ENCODE results near the gene MTRR. TPM values are rescaled to one million over a fixed set of nuclear protein-coding genes. Genes with fewer than 3 reads are reported as not detected.

The MTRR gene
- polyA plus RNA-seq, 1 experiment: 44.1 TPM

- Histone ChIP-seq H3K4me3 (ENCODE audit: low read depth, low read length) (no peak overlapping the region), H3K27me3 (ENCODE audit: control insufficient read depth, insufficient read depth, low read length) (peaks cover 22% of the 10 kb centered on the region), H3K27ac (ENCODE audit: low read depth, low read length) (no peak overlapping the region), H3K9me3 (ENCODE audit: control insufficient read depth, insufficient read depth, low read length) (peaks cover 5% of the 10 kb centered on the region; the same call in 1 of the 2 replicates)
- TF ChIP-seq CTCF (IDR thresholded peaks at IDR 0.05; ENCODE audit: low read depth, low read length): no peak
- POLR2A ChIA-PET: no interaction called here
- CTCF ChIA-PET: no interaction called here
- DNase-seq (ENCODE audit: low read depth, low spot score): no peak
Observed at GRCh38 chr5:7852988-7853387, 16.0 kb upstream of the MTRR start.

- Histone ChIP-seq H3K4me3 (ENCODE audit: low read depth, low read length) (no peak overlapping the region), H3K9me3 (ENCODE audit: control insufficient read depth, insufficient read depth, low read length) (peaks cover 5% of the 10 kb centered on the region; the same call in 1 of the 2 replicates), H3K27ac (ENCODE audit: low read depth, low read length) (no peak overlapping the region), H3K27me3 (ENCODE audit: control insufficient read depth, insufficient read depth, low read length) (peaks cover 8% of the 10 kb centered on the region)
- no peak for TF ChIP-seq CTCF (IDR thresholded peaks at IDR 0.05; ENCODE audit: low read depth, low read length)
- ChIA-PET POLR2A (no interaction called here), CTCF (interaction anchor here (0.6 to 1.3 kb wide), 3 partner anchors 10 to 328 kb away, joined by 3 to 5 read pairs (median 3); no protein-coding TSS in a partner anchor)
- no peak for DNase-seq (ENCODE audit: low read depth, low spot score)
Observed at GRCh38 chr5:7855611-7856010, 13.3 kb upstream of the MTRR start.

- ChIA-PET CTCF (interaction anchor here (0.8 to 1.8 kb wide), 4 partner anchors 11 to 41 kb away, joined by 3 to 6 read pairs (median 5); no protein-coding TSS in a partner anchor), POLR2A (no interaction called here)
- Histone ChIP-seq H3K9me3 (ENCODE audit: control insufficient read depth, insufficient read depth, low read length) (no peaks in the 10 kb centered on the region), H3K27ac (ENCODE audit: low read depth, low read length) (no peak overlapping the region), H3K27me3 (ENCODE audit: control insufficient read depth, insufficient read depth, low read length) (no peaks in the 10 kb centered on the region), H3K4me3 (ENCODE audit: low read depth, low read length) (no peak overlapping the region)
- DNase-seq (ENCODE audit: low read depth, low spot score): no peak
- peak; percentile 62 for TF ChIP-seq CTCF (IDR thresholded peaks at IDR 0.05; ENCODE audit: low read depth, low read length)
Observed at GRCh38 chr5:7856855-7857254, 12.1 kb upstream of the MTRR start.

- CTCF ChIA-PET: interaction anchor here (0.8 to 1.8 kb wide), 3 partner anchors 10 to 41 kb away, joined by 3 to 6 read pairs (median 5); no protein-coding TSS in a partner anchor
- POLR2A ChIA-PET: no interaction called here
- H3K4me3 ChIP-seq (ENCODE audit: low read depth, low read length): no peak overlapping the region
- no peak overlapping the region for H3K27ac ChIP-seq (ENCODE audit: low read depth, low read length)
- H3K9me3 ChIP-seq (ENCODE audit: control insufficient read depth, insufficient read depth, low read length): no peaks in the 10 kb centered on the region
- no peak for DNase-seq (ENCODE audit: low read depth, low spot score)
- no peaks in the 10 kb centered on the region for H3K27me3 ChIP-seq (ENCODE audit: control insufficient read depth, insufficient read depth, low read length)
- no peak for TF ChIP-seq CTCF (IDR thresholded peaks at IDR 0.05; ENCODE audit: low read depth, low read length)
Observed at GRCh38 chr5:7857361-7857760, 11.6 kb upstream of the MTRR start.

- DNase-seq (ENCODE audit: low read depth, low spot score): no peak
- Histone ChIP-seq H3K27me3 (ENCODE audit: control insufficient read depth, insufficient read depth, low read length) (no peaks in the 10 kb centered on the region), H3K27ac (ENCODE audit: low read depth, low read length) (no peak overlapping the region), H3K9me3 (ENCODE audit: control insufficient read depth, insufficient read depth, low read length) (no peaks in the 10 kb centered on the region), H3K4me3 (ENCODE audit: low read depth, low read length) (no peak overlapping the region)
- no peak for TF ChIP-seq CTCF (IDR thresholded peaks at IDR 0.05; ENCODE audit: low read depth, low read length)
- CTCF ChIA-PET: interaction anchor here (0.6 to 1.8 kb wide), 4 partner anchors 9 to 985 kb away, joined by 3 to 6 read pairs (median 5); no protein-coding TSS in a partner anchor
- POLR2A ChIA-PET: no interaction called here
Observed at GRCh38 chr5:7857926-7858632, 10.9 kb upstream of the MTRR start.

Data from AG04450 (cell line).